ENCODE results near the gene ADAMTS9. TPM values are rescaled to one million over a fixed set of nuclear protein-coding genes. Genes with fewer than 3 reads are reported as not detected.
A peak's percentile ranks its signal among the peaks of the same experiment; 100 is the strongest.

ADAMTS9 gene
- total RNA-seq, 1 donor from 2014 or later, result not detected

DNA sequence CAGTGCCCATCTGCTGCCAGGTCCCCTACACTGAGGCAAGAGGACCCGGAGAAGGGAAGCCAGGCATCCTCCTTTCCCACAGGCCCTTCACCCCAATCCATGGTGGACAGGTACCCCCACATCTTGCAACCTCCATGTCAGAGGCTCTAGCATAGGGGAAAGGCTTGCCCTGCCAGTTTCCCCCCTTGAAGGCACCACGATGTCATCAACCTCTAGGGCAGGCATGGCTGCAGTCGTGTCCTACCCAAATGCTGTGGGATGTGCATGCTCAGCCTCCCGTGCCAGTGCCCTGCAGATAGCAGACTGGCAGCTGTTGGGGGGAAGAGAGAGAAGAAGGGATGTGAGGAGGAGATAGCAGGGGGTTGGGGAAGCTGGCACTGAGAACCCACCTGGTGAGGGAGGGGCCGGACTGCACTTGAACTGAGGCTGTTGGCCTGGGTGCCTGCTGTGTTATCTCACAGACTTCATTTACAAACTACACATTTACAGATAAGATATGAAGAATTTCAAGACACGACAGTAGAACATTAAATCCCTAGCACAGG lies 197.5 kb downstream of the ADAMTS9 start:
- H3K27ac Mint-ChIP-seq, result no peak overlapping the region
- TF ChIP-seq, protein P1, sequence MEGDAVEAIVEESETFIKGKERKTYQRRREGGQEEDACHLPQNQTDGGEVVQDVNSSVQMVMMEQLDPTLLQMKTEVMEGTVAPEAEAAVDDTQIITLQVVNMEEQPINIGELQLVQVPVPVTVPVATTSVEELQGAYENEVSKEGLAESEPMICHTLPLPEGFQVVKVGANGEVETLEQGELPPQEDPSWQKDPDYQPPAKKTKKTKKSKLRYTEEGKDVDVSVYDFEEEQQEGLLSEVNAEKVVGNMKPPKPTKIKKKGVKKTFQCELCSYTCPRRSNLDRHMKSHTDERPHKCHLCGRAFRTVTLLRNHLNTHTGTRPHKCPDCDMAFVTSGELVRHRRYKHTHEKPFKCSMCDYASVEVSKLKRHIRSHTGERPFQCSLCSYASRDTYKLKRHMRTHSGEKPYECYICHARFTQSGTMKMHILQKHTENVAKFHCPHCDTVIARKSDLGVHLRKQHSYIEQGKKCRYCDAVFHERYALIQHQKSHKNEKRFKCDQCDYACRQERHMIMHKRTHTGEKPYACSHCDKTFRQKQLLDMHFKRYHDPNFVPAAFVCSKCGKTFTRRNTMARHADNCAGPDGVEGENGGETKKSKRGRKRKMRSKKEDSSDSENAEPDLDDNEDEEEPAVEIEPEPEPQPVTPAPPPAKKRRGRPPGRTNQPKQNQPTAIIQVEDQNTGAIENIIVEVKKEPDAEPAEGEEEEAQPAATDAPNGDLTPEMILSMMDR (IDR thresholded peaks at IDR 0.05), result no peak
- intact Hi-C loops (cut with micrococcal nuclease), result no loop called here
- H3K9me3 Mint-ChIP-seq, result no peaks in the 10 kb centered on the region
- peaks cover 47% of the 10 kb centered on the region for H3K27me3 Mint-ChIP-seq
- DNase-seq (no peak), ATAC-seq (ENCODE audit: low read depth) (no peak)
- POLR2A ChIA-PET, result no interaction called here
- CTCF ChIA-PET, result no interaction called here
- H3K4me1 Mint-ChIP-seq, result no peaks in the 10 kb centered on the region
- H3K36me3 Mint-ChIP-seq (ENCODE audit: low read depth), result no peaks in the 10 kb centered on the region
- H3K4me3 Mint-ChIP-seq, result no peak overlapping the region

DNA sequence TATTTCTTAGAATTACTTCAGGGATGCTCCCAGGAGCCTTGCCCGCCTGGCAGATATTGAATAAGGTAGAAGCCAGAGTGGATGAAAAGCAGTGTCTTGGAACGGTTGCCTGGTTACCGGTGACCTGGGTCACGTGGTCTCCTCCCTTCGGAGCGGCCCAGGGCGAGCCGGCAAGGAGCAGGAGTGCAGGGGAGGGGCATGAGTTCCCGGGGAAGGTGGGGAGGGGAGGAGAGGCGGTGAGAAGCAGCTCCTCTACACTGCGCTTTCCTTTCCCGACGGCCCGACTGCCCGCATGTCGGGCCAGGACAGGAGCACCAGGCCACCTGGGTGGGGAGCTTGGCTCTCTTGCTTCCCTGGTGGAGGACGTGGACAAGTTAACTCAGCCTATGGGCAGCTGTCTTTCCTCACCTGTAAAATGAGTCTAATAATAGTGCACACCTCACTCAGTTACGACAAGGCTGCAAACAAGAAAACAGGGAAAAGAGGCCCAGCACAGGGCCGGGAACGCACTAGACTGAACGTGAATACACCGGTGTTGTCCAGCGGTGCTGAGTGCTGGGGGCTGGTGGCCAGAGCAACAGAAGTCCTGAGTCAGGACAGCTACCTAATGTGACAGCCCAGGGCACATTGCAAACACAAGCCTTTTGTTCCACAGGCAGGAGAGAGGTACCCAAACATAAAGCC lies 198.3 kb downstream of the ADAMTS9 start:
- intact Hi-C loops (cut with micrococcal nuclease), result no loop called here
- TF ChIP-seq, protein P1 (IDR thresholded peaks at IDR 0.05), result no peak
- ChIA-PET POLR2A (no interaction called here), CTCF (no interaction called here)
- H3K36me3 Mint-ChIP-seq (ENCODE audit: low read depth), result no peaks in the 10 kb centered on the region
- no peak overlapping the region for H3K4me3 Mint-ChIP-seq
- H3K27ac Mint-ChIP-seq, result no peak overlapping the region
- H3K4me1 Mint-ChIP-seq, result no peaks in the 10 kb centered on the region
- DNase-seq (no peak), ATAC-seq (ENCODE audit: low read depth) (no peak)
- H3K9me3 Mint-ChIP-seq, result no peaks in the 10 kb centered on the region
- peaks cover 47% of the 10 kb centered on the region for H3K27me3 Mint-ChIP-seq

DNA sequence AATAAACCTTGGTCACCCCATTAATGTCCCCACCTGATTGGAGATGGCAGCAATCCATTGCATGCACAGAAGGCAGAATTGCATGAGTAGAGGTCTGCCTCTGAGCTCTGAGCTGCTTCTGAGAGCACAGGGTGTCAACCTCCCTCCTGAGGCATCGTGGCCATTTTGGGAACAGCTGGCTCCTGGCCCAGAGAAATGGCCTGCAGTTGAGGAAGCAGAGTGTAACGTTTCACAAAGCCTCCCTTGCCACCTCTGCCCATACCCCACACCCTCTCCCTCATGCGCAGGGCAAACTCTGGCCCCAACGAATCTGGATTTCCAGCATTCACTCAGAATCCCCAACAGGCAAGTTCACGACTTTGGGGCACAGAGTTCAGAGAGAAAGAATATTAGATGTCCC lies 198.9 kb downstream of the ADAMTS9 start:
- intact Hi-C loops (cut with micrococcal nuclease), result no loop called here
- H3K4me1 Mint-ChIP-seq, result peaks cover 3% of the 10 kb centered on the region
- ChIA-PET POLR2A (no interaction called here), CTCF (no interaction called here)
- H3K36me3 Mint-ChIP-seq (ENCODE audit: low read depth), result no peaks in the 10 kb centered on the region
- DNase-seq, result no peak
- H3K27ac Mint-ChIP-seq, result no peak overlapping the region
- H3K9me3 Mint-ChIP-seq, result no peaks in the 10 kb centered on the region
- TF ChIP-seq, protein P1 (IDR thresholded peaks at IDR 0.05), result no peak
- ATAC-seq (ENCODE audit: low read depth), result no peak
- peaks cover 43% of the 10 kb centered on the region for H3K27me3 Mint-ChIP-seq
- H3K4me3 Mint-ChIP-seq, result no peak overlapping the region

DNA sequence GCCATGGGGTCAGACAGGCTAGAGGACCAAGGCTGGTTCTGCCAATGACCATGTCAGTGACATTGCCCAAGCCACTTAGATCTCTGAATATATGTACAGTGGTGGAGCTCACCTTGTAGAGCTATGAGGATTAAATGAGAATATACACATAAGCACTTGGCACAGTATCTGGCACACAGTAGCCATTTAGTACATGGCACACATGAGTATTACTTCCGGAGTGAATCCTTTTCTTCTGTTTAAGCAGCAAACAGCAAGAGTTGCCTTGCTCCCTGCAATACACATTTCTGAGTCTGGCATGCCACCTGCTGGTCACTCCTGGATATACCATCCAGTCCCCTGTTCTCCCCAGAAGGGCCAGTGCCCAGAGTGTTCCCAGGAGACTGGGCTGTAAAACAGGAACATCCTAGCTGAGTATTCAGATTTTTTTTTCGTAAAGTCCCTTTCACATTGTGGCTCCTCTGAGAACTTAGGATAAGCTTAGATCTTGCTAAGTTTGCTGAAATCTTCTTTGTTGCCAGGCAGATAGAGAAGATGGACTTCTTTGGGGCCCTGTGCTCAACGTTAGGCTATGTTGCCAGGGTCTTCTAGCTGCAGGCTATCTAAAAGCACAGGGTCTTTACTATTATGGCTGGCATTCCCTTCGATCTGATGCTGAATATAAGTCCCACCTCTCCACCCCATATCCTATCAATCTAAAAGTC lies 203.4 kb downstream of the ADAMTS9 start:
- TF ChIP-seq, protein P1 (IDR thresholded peaks at IDR 0.05), result peak; percentile 67
- Mint-ChIP-seq H3K36me3 (ENCODE audit: low read depth) (no peaks in the 10 kb centered on the region), H3K27me3 (peaks cover 14% of the 10 kb centered on the region), H3K9me3 (no peaks in the 10 kb centered on the region), H3K27ac (no peak overlapping the region), H3K4me1 (peaks cover 3% of the 10 kb centered on the region), H3K4me3 (no peak overlapping the region)
- DNase-seq, result peak; percentile 39
- POLR2A ChIA-PET, result no interaction called here
- peak; percentile 90 for ATAC-seq (ENCODE audit: low read depth)
- intact Hi-C loops (cut with micrococcal nuclease), result loop anchor here (1.0 to 2.0 kb wide), 4 partner anchors 454 to 1862 kb away; partner anchors contain the start of gene PSMD6
- CTCF ChIA-PET, result interaction anchor here (1.6 to 4.5 kb wide), 5 partner anchors 10 to 1133 kb away, joined by 3 to 52 read pairs (median 8); partner anchors contain the start of gene PSMD6

DNA sequence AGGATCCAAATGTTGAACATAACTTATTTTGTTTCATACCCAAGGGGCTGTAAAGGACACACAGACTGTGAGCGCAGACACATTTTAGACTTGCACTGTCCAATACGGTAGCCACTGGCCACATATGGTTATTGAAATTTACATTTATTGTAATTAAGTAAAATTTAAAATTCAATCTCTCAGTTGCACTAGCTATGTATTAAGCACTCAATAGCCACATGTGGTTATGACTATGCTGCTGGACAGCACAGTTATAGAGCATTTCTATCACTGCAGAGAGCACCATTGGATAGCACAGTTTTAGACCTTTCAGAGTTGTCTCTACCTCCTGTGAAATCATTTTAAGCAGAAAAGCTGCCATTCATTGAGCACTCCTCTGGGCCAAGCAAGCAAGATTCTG lies 204.3 kb downstream of the ADAMTS9 start:
- H3K27ac Mint-ChIP-seq, result no peak overlapping the region
- no peak for DNase-seq
- CTCF ChIA-PET, result interaction anchor here (1.8 to 4.5 kb wide), 3 partner anchors 445 to 1132 kb away, joined by 3 to 52 read pairs (median 4); no protein-coding TSS in a partner anchor
- no peaks in the 10 kb centered on the region for H3K36me3 Mint-ChIP-seq (ENCODE audit: low read depth)
- no peak for ATAC-seq (ENCODE audit: low read depth)
- intact Hi-C loops (cut with micrococcal nuclease), result no loop called here
- H3K4me3 Mint-ChIP-seq, result no peak overlapping the region
- TF ChIP-seq, protein P1 (IDR thresholded peaks at IDR 0.05), result no peak
- H3K27me3 Mint-ChIP-seq, result peaks cover 7% of the 10 kb centered on the region
- peaks cover 3% of the 10 kb centered on the region for H3K4me1 Mint-ChIP-seq
- H3K9me3 Mint-ChIP-seq, result no peaks in the 10 kb centered on the region
- POLR2A ChIA-PET, result interaction anchor here (0.7 kb wide), 1 partner anchor 19 kb away, joined by 3 read pairs; no protein-coding TSS in a partner anchor
